Measurements from ENCODE around the gene EP400.
"Not testable (repeated sequence)": the region's sequence is repeated elsewhere in the genome, so short reads cannot be mapped to it uniquely, and the experiment has no call there.

EP400 gene

GRCh38 chr12:131963381-131963780 lies 13.6 kb downstream of the EP400 start:
- H3K9me3 ChIP-seq (replicated peaks; ENCODE audit: low read length), result no peaks in the 10 kb centered on the region
- H3K4me3 ChIP-seq (ENCODE audit: low read length), result no peak overlapping the region
- no peak overlapping the region for H3K9ac ChIP-seq (ENCODE audit: low read depth, low read length)
- H3K4me1 ChIP-seq (ENCODE audit: control insufficient read depth, insufficient read depth, low read length), result peaks cover 33% of the 10 kb centered on the region
- peaks cover 5% of the 10 kb centered on the region for H3K36me3 ChIP-seq (ENCODE audit: insufficient read depth, low read length)
- H3K27me3 ChIP-seq (ENCODE audit: control insufficient read depth, insufficient read depth, low read length), result no peaks in the 10 kb centered on the region
- H3K4me2 ChIP-seq (ENCODE audit: low read length), result no peak overlapping the region

- Histone ChIP-seq H3K9me3 (replicated peaks; ENCODE audit: low read length) (no peaks in the 10 kb centered on the region), H3K4me1 (ENCODE audit: control insufficient read depth, insufficient read depth, low read length) (peaks cover 19% of the 10 kb centered on the region), H3K4me3 (ENCODE audit: low read length) (no peak overlapping the region), H3K9ac (ENCODE audit: low read depth, low read length) (no peak overlapping the region), H3K4me2 (ENCODE audit: low read length) (no peak overlapping the region), H3K27me3 (ENCODE audit: control insufficient read depth, insufficient read depth, low read length) (no peaks in the 10 kb centered on the region), H3K36me3 (ENCODE audit: insufficient read depth, low read length) (peaks cover 5% of the 10 kb centered on the region)
Observed at GRCh38 chr12:131965073-131965472, 15.3 kb downstream of the EP400 start.

DNA sequence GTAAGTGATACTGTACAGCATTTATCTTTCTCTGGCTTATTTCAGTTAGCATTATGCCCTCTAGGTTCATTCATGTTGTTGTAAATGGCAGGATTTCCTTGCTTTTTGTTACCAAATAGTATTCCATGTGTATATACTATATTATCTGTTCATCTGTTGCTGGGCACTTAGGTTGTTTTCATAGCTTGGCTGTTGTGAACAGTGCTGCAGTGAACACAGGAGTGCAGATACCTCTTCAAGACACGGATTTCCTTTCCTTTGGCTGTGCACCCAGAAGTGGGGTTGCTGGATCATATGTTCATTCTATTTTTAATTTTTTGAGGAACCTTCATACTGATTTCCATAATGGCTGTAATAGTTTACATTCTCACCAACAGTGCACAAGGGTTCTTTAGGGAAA lies 21.5 kb downstream of the EP400 start:
- H3K9ac ChIP-seq (ENCODE audit: low read depth, low read length), result no peak overlapping the region
- H3K4me3 ChIP-seq (ENCODE audit: low read length), result no peak overlapping the region
- H3K4me1 ChIP-seq (ENCODE audit: control insufficient read depth, insufficient read depth, low read length), result no peaks in the 10 kb centered on the region
- no peaks in the 10 kb centered on the region for H3K27me3 ChIP-seq (ENCODE audit: control insufficient read depth, insufficient read depth, low read length)
- H3K4me2 ChIP-seq (ENCODE audit: low read length), result no peak overlapping the region
- H3K9me3 ChIP-seq (replicated peaks; ENCODE audit: low read length), result no peaks in the 10 kb centered on the region
- H3K36me3 ChIP-seq (ENCODE audit: insufficient read depth, low read length), result peaks cover 2% of the 10 kb centered on the region

GRCh38 chr12:131975228-131975627 lies 25.5 kb downstream of the EP400 start:
- Histone ChIP-seq H3K9me3 (replicated peaks; ENCODE audit: low read length) (no peaks in the 10 kb centered on the region), H3K4me3 (ENCODE audit: low read length) (no peak overlapping the region), H3K36me3 (ENCODE audit: insufficient read depth, low read length) (peaks cover 2% of the 10 kb centered on the region), H3K4me2 (ENCODE audit: low read length) (no peak overlapping the region), H3K4me1 (ENCODE audit: control insufficient read depth, insufficient read depth, low read length) (peaks cover 7% of the 10 kb centered on the region), H3K27me3 (ENCODE audit: control insufficient read depth, insufficient read depth, low read length) (no peaks in the 10 kb centered on the region), H3K9ac (ENCODE audit: low read depth, low read length) (no peak overlapping the region)

- H3K4me2 ChIP-seq (ENCODE audit: low read length), result no peak overlapping the region
- H3K9ac ChIP-seq (ENCODE audit: low read depth, low read length), result no peak overlapping the region
- H3K4me1 ChIP-seq (ENCODE audit: control insufficient read depth, insufficient read depth, low read length), result peaks cover 7% of the 10 kb centered on the region
- no peaks in the 10 kb centered on the region for H3K27me3 ChIP-seq (ENCODE audit: control insufficient read depth, insufficient read depth, low read length)
- H3K4me3 ChIP-seq (ENCODE audit: low read length), result no peak overlapping the region
- no peaks in the 10 kb centered on the region for H3K9me3 ChIP-seq (replicated peaks; ENCODE audit: low read length)
- peaks cover 26% of the 10 kb centered on the region for H3K36me3 ChIP-seq (ENCODE audit: insufficient read depth, low read length)
Observed at GRCh38 chr12:131979606-131980005, 29.9 kb downstream of the EP400 start.

DNA sequence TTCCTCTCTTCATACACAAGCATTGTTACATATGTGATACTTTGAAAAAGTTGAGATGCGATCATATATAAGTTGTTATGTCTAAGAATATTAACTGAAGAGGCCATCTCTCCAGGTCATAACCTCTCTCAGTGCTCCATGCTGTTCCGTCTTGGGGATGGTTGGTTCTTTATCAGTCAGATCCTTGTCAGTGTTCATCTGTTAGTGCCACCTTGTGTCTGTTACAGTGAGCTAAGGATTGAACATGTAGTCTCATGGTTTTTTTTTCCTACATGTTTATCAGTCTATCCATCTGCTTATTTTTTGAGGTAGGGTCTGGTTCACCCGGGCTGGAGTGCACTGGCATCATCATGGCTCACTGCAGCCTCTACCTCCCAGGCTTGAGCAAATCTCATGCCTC lies 30.5 kb downstream of the EP400 start:
- H3K9ac ChIP-seq (ENCODE audit: low read depth, low read length), result no peak overlapping the region

GRCh38 chr12:131981388-131981787 lies 31.6 kb downstream of the EP400 start:
- no peaks in the 10 kb centered on the region for H3K27me3 ChIP-seq (ENCODE audit: control insufficient read depth, insufficient read depth, low read length)
- no peak overlapping the region for H3K4me2 ChIP-seq (ENCODE audit: low read length)
- no peak overlapping the region for H3K9ac ChIP-seq (ENCODE audit: low read depth, low read length)
- H3K9me3 ChIP-seq (replicated peaks; ENCODE audit: low read length), result no peaks in the 10 kb centered on the region
- peaks cover 40% of the 10 kb centered on the region for H3K36me3 ChIP-seq (ENCODE audit: insufficient read depth, low read length)
- peaks cover 7% of the 10 kb centered on the region for H3K4me1 ChIP-seq (ENCODE audit: control insufficient read depth, insufficient read depth, low read length)
- H3K4me3 ChIP-seq (ENCODE audit: low read length), result no peak overlapping the region

More for the DNA sequence above, 30.5 kb downstream of the EP400 start:
- no peak overlapping the region for H3K4me2 ChIP-seq (ENCODE audit: low read length)
- peaks cover 29% of the 10 kb centered on the region for H3K36me3 ChIP-seq (ENCODE audit: insufficient read depth, low read length)
- no peaks in the 10 kb centered on the region for H3K27me3 ChIP-seq (ENCODE audit: control insufficient read depth, insufficient read depth, low read length)
- no peaks in the 10 kb centered on the region for H3K9me3 ChIP-seq (replicated peaks; ENCODE audit: low read length)
- H3K4me1 ChIP-seq (ENCODE audit: control insufficient read depth, insufficient read depth, low read length), result peaks cover 7% of the 10 kb centered on the region
- H3K4me3 ChIP-seq (ENCODE audit: low read length), result no peak overlapping the region

GRCh38 chr12:131982041-131982440 lies 32.3 kb downstream of the EP400 start:
- Histone ChIP-seq H3K4me3 (ENCODE audit: low read length) (no peak overlapping the region), H3K4me2 (ENCODE audit: low read length) (no peak overlapping the region), H3K9ac (ENCODE audit: low read depth, low read length) (no peak overlapping the region), H3K27me3 (ENCODE audit: control insufficient read depth, insufficient read depth, low read length) (no peaks in the 10 kb centered on the region), H3K36me3 (ENCODE audit: insufficient read depth, low read length) (peaks cover 46% of the 10 kb centered on the region), H3K4me1 (ENCODE audit: control insufficient read depth, insufficient read depth, low read length) (peaks cover 7% of the 10 kb centered on the region), H3K9me3 (replicated peaks; ENCODE audit: low read length) (no peaks in the 10 kb centered on the region)

DNA sequence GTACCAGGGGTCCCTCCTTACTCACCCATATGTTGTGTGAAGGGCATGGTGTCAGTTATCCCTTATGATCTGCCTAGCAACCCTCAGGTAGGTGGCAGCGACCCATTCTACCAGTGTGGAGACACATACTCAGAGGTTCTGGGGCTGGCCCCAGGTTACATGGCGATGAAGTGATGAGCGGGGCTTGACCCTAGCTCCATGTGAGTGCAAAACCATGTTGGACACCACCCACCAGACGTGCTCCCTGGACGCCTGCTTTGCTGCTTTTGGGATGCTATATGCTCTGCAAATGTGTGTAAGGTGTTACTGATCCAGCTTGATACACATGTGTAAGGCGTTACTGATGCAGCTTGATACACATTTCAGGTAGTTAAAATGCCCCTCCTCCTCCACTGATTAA lies 33.3 kb downstream of the EP400 start:
- Histone ChIP-seq H3K4me2 (ENCODE audit: low read length) (no peak overlapping the region), H3K36me3 (ENCODE audit: insufficient read depth, low read length) (peaks cover 56% of the 10 kb centered on the region), H3K9ac (ENCODE audit: low read depth, low read length) (no peak overlapping the region), H3K9me3 (replicated peaks; ENCODE audit: low read length) (no peaks in the 10 kb centered on the region), H3K4me1 (ENCODE audit: control insufficient read depth, insufficient read depth, low read length) (peaks cover 7% of the 10 kb centered on the region), H3K27me3 (ENCODE audit: control insufficient read depth, insufficient read depth, low read length) (no peaks in the 10 kb centered on the region), H3K4me3 (ENCODE audit: low read length) (no peak overlapping the region)

DNA sequence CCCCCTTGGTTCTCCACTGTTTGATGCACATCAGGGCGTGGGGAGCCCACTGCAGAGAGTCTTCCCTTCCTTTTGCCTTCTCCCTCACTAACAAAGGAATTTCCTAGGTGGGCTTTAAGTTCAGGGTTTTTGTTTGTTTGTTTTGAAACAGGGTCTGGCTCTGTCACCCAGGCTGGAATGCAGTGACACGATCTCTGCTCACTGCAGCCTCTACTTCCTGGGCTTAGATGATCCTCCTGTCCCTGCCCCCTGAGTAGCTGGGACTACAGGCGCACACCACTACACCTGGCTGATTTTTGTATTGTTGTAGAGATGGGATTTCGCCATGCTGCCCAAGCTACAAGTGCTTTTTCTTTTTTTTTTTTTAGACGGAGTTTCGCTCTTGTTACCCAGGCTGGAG lies 33.8 kb downstream of the EP400 start:
- no peaks in the 10 kb centered on the region for H3K27me3 ChIP-seq (ENCODE audit: control insufficient read depth, insufficient read depth, low read length)
- H3K4me1 ChIP-seq (ENCODE audit: control insufficient read depth, insufficient read depth, low read length), result peaks cover 7% of the 10 kb centered on the region
- no peaks in the 10 kb centered on the region for H3K9me3 ChIP-seq (replicated peaks; ENCODE audit: low read length)
- no peak overlapping the region for H3K4me3 ChIP-seq (ENCODE audit: low read length)
- H3K9ac ChIP-seq (ENCODE audit: low read depth, low read length), result no peak overlapping the region
- peaks cover 61% of the 10 kb centered on the region for H3K36me3 ChIP-seq (ENCODE audit: insufficient read depth, low read length)
- no peak overlapping the region for H3K4me2 ChIP-seq (ENCODE audit: low read length)

DNA sequence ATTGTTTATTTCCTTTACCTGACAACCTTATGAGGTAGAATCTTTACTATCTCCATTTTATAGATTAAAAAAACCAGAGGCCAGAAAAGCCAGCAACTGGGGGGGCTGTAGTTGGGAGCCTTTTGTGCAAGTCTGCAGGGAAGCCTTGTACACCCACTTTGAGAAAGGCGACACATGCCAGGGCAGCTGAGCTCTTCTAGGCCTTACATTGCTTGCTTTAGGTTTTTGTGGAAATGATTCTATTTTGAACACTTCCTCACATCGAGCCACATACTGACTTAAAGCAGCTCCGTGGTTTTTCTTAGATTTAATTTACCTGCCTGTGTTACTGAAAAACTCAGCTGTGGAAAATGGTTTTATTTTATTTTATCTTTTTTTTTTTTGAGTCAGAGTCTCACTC lies 34.6 kb downstream of the EP400 start:
- H3K9me3 ChIP-seq (replicated peaks; ENCODE audit: low read length), result no peaks in the 10 kb centered on the region
- H3K4me2 ChIP-seq (ENCODE audit: low read length), result no peak overlapping the region
- no peaks in the 10 kb centered on the region for H3K27me3 ChIP-seq (ENCODE audit: control insufficient read depth, insufficient read depth, low read length)
- H3K9ac ChIP-seq (ENCODE audit: low read depth, low read length), result no peak overlapping the region
- peaks cover 67% of the 10 kb centered on the region for H3K36me3 ChIP-seq (ENCODE audit: insufficient read depth, low read length)
- peaks cover 7% of the 10 kb centered on the region for H3K4me1 ChIP-seq (ENCODE audit: control insufficient read depth, insufficient read depth, low read length)
- no peak overlapping the region for H3K4me3 ChIP-seq (ENCODE audit: low read length)

DNA sequence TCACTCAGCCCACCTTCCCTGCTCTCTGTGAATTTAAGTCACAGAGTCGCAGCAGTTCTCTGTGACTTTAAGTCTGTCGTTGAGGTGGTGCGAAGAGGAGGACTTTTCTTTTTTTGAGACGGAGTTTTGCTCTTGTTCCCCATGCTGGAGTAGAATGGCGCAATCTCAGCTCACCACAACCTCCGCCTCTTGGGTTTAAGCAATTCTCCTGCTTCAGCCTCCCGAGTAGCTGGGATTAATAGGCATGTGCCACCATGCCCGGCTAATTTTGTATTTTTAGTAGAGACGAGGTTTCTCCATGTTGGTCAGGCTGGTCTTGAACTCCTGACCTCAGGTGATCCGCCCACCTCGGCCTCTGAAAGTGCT lies 35.8 kb downstream of the EP400 start:
- not testable (repeated sequence) for H3K4me2 ChIP-seq (ENCODE audit: low read length); H3K27me3 ChIP-seq (ENCODE audit: control insufficient read depth, insufficient read depth, low read length); H3K9me3 ChIP-seq (replicated peaks; ENCODE audit: low read length); H3K4me3 ChIP-seq (ENCODE audit: low read length); H3K9ac ChIP-seq (ENCODE audit: low read depth, low read length); H3K4me1 ChIP-seq (ENCODE audit: control insufficient read depth, insufficient read depth, low read length)
- H3K36me3 ChIP-seq (ENCODE audit: insufficient read depth, low read length), result peaks cover 77% of the 10 kb centered on the region

Measured in skeletal muscle satellite cell (primary cell).